ENCODE data around the gene GRK3. TPM values are rescaled to one million over a fixed set of nuclear protein-coding genes. Genes with fewer than 3 reads are reported as not detected.

The GRK3 gene
- total and polyA plus RNA-seq, 2 of the 4 experiments (the other 2 are of a cell fraction), result 0.58 to 1.6 TPM

DNA sequence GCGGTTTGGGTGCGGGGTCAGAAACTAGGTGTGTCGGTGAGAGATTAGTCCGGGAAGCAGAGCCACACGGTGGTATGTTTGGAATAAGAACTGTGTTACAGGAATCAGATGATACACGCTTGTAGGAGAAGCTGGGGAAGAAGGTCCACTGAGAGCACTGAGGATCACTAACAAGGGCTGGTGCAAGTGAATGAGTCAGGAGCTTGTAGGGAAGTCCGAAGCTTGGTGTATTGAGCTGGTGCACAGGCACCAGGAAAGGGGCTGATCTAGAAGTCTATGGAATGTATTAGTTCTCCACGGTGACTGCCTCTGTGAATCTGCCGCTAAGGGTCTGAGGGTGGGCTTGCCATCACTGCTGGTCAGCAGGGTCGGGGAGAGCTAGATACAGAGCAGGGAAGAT lies 18.8 kb upstream of the GRK3 start:
- Histone ChIP-seq H4K8ac (ENCODE audit: low read depth in 2 of 2, low read length in 2 of 2) (no peak overlapping the region), H3K79me1 (ENCODE audit: low read depth in 1 of 2, low read length in 2 of 2) (no peaks in the 10 kb centered on the region), H2BK120ac (ENCODE audit: low read depth, low read length) (no peak overlapping the region), H2AK5ac (ENCODE audit: low read depth, low read length) (no peak overlapping the region), H3K9me3 (ENCODE audit: control insufficient read depth, insufficient read depth, low read length) (peaks cover 3% of the 10 kb centered on the region), H3K27me3 (ENCODE audit: control insufficient read depth, insufficient read depth, low read length) (peaks cover 3% of the 10 kb centered on the region), H2BK5ac (ENCODE audit: low read depth, low read length, poor library complexity, severe bottlenecking) (no peak overlapping the region), H4K20me1 (ENCODE audit: insufficient read depth, low read length) (no peaks in the 10 kb centered on the region), H4K91ac (ENCODE audit: insufficient read depth, low read depth, low read length) (no peak overlapping the region), H3K14ac (replicated peaks; ENCODE audit: low read depth, low read length) (no peak overlapping the region), H3K36me3 (ENCODE audit: control insufficient read depth, insufficient read depth, low read length) (no peaks in the 10 kb centered on the region), H2BK15ac (ENCODE audit: low read depth, low read length) (no peak overlapping the region), H2AK9ac (replicated peaks; ENCODE audit: low read depth, low read length, poor library complexity) (no peak overlapping the region), H2BK20ac (ENCODE audit: low read depth, low read length) (no peak overlapping the region), H4K5ac (ENCODE audit: low read depth, low read length) (no peak overlapping the region), H3K4me3 (ENCODE audit: insufficient read depth, low read depth, low read length) (no peak overlapping the region), H3K4ac (ENCODE audit: low read depth, low read length) (no peak overlapping the region), H3K9me1 (ENCODE audit: insufficient read depth, low read length) (no peaks in the 10 kb centered on the region), H3K18ac (ENCODE audit: low read depth, low read length) (no peak overlapping the region), H3K23ac (ENCODE audit: low read depth, low read length) (no peak overlapping the region), H3K56ac (ENCODE audit: extremely low read depth, insufficient read depth, low read length) (no peak overlapping the region), H3K27ac (ENCODE audit: insufficient read depth, low read length) (no peak overlapping the region), H3K9ac (ENCODE audit: low read depth, low read length) (no peak overlapping the region), H3K4me1 (ENCODE audit: control insufficient read depth, insufficient read depth, low read length) (no peaks in the 10 kb centered on the region), H3K4me2 (ENCODE audit: low read depth, low read length) (no peak overlapping the region), H2AFZ (replicated peaks; ENCODE audit: low read length, poor library complexity) (no peak overlapping the region)
- in situ Hi-C loops (cut with MboI; ENCODE audit: low sequenced_read_pairs) (no loop called here), dilution Hi-C loops (cut with HindIII; ENCODE audit: low sequenced_read_pairs, unreplicated experiment) (no loop called here), intact Hi-C loops (cut with micrococcal nuclease) (no loop called here)
- WGBS, 2 experiments (ENCODE audit: extremely low coverage in 2 of 2, insufficient read length in 1 of 2), result 88% methylated on average over 9 of the region's 10 CpGs; no CpG with 5 or more reads in 1 of the 2 experiments
- ATAC-seq (ENCODE audit: low read depth) (no peak), DNase-seq (no peak)
- TF ChIP-seq, protein P1, sequence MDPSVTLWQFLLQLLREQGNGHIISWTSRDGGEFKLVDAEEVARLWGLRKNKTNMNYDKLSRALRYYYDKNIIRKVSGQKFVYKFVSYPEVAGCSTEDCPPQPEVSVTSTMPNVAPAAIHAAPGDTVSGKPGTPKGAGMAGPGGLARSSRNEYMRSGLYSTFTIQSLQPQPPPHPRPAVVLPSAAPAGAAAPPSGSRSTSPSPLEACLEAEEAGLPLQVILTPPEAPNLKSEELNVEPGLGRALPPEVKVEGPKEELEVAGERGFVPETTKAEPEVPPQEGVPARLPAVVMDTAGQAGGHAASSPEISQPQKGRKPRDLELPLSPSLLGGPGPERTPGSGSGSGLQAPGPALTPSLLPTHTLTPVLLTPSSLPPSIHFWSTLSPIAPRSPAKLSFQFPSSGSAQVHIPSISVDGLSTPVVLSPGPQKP (IDR thresholded peaks at IDR 0.05; ENCODE audit: borderline replicate concordance, low read depth, low read length), result no peak
- TF ChIP-seq, protein P2, sequence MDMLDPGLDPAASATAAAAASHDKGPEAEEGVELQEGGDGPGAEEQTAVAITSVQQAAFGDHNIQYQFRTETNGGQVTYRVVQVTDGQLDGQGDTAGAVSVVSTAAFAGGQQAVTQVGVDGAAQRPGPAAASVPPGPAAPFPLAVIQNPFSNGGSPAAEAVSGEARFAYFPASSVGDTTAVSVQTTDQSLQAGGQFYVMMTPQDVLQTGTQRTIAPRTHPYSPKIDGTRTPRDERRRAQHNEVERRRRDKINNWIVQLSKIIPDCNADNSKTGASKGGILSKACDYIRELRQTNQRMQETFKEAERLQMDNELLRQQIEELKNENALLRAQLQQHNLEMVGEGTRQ (IDR thresholded peaks at IDR 0.05; ENCODE audit: low read depth, low read length), result no peak
- no peak for TF ChIP-seq SMC3 (IDR thresholded peaks at IDR 0.05; ENCODE audit: low read depth, low read length)
- TF ChIP-seq RFX5 (IDR thresholded peaks at IDR 0.05; ENCODE audit: low read depth, low read length), result no peak
- TF ChIP-seq RAD21 (IDR thresholded peaks at IDR 0.05; ENCODE audit: low read length), result no peak
- TF ChIP-seq CHD1 (IDR thresholded peaks at IDR 0.05; ENCODE audit: low read depth, low read length), result no peak
- TF ChIP-seq CEBPB (IDR thresholded peaks at IDR 0.05; ENCODE audit: low read depth, low read length), result no peak
- TF ChIP-seq POLR2A (IDR thresholded peaks at IDR 0.05; ENCODE audit: low read depth, low read length), result no peak
- no peak for TF ChIP-seq FOS (IDR thresholded peaks at IDR 0.05; ENCODE audit: low read depth, low read length)
- TF ChIP-seq RCOR1 (IDR thresholded peaks at IDR 0.05; ENCODE audit: insufficient replicate concordance, low read length), result no peak
- no peak for TF ChIP-seq BHLHE40 (IDR thresholded peaks at IDR 0.05; ENCODE audit: low read depth, low read length)
- no peak for TF ChIP-seq NFE2L2 (IDR thresholded peaks at IDR 0.05; ENCODE audit: low read depth, low read length)
- no peak for TF ChIP-seq MAFK (IDR thresholded peaks at IDR 0.05; ENCODE audit: low read depth, low read length)
- no peak for TF ChIP-seq MAZ (IDR thresholded peaks at IDR 0.05; ENCODE audit: borderline replicate concordance, low read depth, low read length)
- TF ChIP-seq, protein P3, sequence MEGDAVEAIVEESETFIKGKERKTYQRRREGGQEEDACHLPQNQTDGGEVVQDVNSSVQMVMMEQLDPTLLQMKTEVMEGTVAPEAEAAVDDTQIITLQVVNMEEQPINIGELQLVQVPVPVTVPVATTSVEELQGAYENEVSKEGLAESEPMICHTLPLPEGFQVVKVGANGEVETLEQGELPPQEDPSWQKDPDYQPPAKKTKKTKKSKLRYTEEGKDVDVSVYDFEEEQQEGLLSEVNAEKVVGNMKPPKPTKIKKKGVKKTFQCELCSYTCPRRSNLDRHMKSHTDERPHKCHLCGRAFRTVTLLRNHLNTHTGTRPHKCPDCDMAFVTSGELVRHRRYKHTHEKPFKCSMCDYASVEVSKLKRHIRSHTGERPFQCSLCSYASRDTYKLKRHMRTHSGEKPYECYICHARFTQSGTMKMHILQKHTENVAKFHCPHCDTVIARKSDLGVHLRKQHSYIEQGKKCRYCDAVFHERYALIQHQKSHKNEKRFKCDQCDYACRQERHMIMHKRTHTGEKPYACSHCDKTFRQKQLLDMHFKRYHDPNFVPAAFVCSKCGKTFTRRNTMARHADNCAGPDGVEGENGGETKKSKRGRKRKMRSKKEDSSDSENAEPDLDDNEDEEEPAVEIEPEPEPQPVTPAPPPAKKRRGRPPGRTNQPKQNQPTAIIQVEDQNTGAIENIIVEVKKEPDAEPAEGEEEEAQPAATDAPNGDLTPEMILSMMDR (conservative IDR thresholded peaks at IDR 0.05; ENCODE audit: low read depth, low read length), result no peak
- TF ChIP-seq MXI1 (IDR thresholded peaks at IDR 0.05; ENCODE audit: borderline replicate concordance, low read depth, low read length), result no peak
- no TSS peak for BruUV-seq (replicated peaks)
- ChIA-PET POLR2A (ENCODE audit: unreplicated experiment) (no interaction called here), CTCF (no interaction called here)

Data from IMR-90 (cell line).